GM19372 (cell line): ENCODE results near the gene TRAF4.

Experiments used
- ATAC-seq: cut with Tn5 transposase; IDR thresholded peaks from one replicate; pipeline ENCODE4 v1.9.1; 2021; ENCODE audit warnings: mild to moderate bottlenecking, low read depth, moderate library complexity; ENCODE audit not compliant: unreplicated experiment

The TRAF4 gene

DNA sequence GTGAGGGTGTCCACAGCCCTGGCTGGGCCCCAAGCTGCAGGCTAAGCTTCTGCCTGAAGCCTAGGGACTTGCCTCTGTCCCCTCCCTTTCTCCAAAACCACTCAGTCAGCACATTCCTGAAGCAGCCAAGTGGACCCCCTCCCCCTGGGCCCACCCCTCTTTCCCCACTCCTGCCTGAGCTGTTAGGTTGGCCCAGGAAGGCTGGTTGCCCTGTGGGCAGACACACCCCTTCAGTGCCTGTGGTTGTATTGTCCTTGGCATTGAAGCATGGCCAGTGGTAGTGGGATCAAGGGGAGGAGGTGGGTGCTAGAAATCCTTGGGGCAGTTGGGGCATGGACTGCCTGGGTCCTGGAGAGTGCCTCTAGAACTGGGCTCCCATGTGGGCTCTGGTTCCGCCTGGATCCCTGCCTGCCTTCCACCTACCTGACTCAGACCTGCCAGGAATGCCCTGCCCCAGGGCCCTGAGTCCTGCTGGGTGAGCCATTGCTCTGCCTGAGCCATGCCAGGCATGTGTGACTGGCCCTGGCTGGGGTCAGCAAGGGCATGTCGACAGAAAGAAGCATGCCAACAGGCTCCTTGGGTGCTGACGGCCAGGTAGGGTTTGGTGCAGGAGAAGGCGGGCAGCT lies 2.1 kb downstream of the TRAF4 start:
- ATAC-seq: no peak

DNA sequence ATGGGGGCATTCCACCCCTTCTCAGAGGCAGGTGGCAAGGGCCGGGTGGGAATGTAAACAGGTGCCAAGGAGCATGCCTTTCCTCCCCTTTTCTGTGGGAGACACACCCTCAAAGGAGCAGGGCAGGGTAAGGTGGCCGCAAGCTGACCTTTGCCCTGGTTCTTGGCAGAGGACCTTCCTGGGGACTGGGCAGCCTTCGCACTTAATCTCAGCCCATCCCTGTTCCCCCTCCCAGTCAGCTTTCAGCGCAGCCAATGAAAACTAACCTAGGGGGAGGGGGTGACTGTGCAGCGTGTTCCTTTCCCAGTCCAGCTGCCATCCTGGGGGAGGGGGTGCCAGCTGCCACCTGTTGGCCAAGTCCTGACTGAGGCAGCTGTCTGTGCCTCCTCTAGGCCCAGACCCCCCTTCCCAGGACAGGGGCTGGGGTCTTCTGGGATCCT lies 2.8 kb downstream of the TRAF4 start:
- ATAC-seq: no peak

DNA sequence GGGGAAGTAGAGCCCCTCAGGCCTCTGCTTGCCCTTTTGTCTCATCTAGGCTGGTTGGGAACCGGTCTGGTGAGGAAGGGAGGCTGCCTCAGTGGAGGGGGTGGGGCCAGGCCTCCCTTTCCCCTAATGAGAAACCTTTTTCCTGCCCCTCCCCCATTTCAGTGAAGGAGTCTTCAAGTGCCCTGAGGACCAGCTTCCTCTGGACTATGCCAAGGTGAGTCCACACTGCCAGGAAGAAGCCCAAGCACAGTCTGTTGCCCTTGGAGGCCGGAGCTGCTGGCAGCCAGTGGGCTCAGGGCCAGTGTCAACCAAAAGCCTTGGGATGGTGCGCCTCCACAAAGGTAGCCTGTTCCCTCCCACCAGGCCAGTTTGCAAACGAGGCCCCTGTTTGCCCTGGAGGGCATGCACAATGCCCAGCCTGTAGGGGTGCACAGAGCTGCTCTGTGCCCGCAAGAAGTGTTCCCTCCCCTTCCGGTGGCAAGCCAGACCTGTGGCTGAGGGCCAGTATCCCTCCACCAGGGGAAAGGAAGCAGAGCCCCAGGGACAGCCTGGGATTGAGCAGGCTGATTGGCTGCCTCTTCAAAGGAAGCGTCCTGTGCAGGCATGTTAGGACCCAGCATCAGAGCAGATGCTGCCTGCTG lies 3.4 kb downstream of the TRAF4 start:
- ATAC-seq: no peak

DNA sequence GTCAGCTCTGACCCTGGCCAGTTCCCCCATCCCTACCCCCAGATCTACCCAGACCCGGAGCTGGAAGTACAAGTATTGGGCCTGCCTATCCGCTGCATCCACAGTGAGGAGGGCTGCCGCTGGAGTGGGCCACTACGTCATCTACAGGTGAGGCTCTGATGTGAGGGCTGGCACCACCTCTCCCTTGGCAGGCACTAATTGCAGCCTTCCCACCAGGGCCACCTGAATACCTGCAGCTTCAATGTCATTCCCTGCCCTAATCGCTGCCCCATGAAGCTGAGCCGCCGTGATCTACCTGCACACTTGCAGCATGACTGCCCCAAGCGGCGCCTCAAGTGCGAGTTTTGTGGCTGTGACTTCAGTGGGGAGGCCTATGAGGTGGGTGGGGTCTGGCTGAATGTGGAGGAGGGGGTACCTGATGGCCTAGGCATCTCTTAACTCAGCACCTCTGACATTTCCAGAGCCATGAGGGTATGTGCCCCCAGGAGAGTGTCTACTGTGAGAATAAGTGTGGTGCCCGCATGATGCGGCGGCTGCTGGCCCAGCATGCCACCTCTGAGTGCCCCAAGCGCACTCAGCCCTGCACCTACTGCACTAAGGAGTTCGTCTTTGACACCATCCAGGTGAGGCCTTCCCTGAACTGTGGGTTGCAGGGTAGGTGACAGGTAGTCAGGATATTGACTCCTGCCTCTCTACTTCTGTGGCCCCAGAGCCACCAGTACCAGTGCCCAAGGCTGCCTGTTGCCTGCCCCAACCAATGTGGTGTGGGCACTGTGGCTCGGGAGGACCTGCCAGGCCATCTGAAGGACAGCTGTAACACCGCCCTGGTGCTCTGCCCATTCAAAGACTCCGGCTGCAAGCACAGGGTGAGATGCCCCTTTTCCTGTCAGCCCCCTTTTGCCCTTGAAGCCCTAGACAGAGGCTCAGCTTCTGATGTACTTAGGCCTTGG lies 4.3 kb downstream of the TRAF4 start:
- ATAC-seq: no peak

- no peak for ATAC-seq
Measured at GRCh38 chr17:28748852-28749515, 5.2 kb downstream of the TRAF4 start.

- ATAC-seq: no peak
Measured at GRCh38 chr17:28749516-28750177, 5.8 kb downstream of the TRAF4 start.

GRCh38 chr17:28750178-28751047 lies 6.6 kb downstream of the TRAF4 start:
- peak; percentile 75 for ATAC-seq

DNA sequence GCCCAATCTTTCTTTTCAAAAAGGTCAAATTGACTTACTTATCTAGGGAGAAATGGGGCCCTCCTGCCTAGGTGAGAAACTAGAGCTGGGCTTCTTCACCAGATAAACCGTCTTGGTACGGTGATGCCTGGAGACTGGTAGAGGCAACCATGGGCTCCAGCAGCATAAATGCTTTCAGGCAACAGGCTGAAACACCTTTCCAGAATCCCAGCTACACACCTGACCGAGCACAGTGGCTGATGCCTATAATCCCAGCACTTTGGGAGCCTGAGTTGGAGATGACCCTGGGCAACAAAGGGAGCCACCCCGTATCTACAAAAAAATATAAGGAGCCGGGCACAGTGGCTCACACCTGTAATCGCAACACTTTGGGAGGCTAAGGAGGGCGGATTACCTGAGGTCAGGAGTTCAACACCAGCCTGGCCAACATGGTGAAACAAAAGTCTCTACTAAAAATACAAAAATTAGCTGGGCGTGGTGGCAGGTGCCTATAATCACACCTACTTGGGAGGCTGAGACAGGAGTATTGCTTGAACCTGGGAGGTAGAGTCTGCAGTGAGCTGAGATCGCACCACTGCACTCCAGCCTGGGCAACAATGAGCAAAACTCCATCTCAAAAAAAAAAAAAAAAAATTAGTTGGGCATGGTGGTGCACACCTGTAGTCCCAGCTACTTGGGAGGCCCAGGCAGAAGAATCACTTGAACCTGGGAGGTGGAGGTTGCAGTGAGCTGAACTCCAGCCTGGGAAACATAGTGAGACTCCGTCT lies 8.0 kb downstream of the TRAF4 start:
- no peak for ATAC-seq

GRCh38 chr17:28755486-28755885 lies 11.7 kb downstream of the TRAF4 start:
- no peak for ATAC-seq

DNA sequence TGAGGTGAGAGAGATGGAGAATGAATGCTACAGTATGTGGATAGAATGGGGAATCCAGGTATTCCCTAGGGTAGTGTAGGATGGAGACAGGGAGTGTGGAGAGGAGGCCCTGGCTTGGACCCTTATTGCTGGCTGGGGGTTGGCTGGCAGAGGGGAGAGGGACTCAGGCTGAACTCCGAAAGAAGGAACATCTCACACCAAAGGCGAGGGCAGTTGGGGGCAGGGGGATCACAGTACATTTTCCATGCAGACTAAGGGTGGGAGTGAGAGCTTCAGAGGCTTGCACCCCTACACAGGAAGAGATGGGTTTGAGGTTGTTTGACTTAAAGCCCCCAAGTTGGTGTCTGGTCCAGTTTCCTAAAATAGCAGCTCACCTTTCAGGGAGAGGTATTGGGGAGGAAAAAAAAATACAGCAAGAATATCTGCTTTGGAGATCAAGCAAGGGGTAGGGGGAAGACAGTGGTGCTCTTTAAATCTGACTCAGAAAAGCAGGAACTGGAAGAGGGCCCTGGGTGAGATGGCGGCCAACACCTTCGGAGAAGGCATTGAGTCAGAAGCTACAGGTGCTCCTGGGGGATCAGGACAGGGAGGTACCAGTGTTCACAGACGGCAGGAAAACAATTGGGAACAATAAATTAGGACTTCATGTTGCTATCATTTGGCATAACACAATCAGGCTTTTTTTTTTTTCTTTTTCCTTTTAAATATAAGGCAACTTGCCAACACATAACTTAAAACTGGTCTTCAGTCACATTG lies 12.4 kb downstream of the TRAF4 start:
- no peak for ATAC-seq

DNA sequence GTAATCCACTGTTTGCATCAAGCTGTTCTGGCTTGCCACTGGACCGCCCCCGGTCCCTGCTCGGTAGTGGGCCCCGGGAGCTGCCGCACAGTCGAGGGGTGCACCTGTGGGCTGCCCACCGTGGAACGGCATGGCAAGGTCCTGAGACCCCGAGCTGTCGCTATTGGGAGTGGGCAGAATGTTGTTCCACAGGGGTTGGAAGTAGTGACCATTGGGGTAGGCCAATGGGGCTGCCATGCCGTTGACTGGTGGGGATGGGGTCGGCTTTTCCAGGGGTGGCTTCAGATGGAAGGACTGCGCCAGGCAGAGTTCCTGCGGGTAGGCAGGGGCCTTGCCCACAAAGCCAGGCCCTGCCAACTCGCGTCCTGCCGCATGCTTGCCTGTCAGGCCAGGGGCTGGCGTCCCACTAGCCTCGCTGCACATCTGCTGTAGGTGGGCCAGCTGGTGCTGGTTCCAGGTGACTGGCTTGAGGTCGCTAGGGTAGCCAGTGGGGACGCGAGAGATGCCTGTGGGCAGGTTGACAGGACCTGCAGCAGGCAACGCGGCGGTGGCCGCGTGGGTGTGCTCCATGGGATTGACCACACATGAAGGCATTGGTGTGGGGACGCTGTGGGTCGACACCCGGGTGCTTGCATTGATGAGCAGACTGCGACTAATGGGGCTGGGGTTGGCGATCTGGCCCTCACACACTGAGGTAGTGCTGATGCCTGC lies 14.8 kb downstream of the TRAF4 start:
- ATAC-seq: no peak

GRCh38 chr17:28759256-28759865 lies 15.6 kb downstream of the TRAF4 start:
- no peak for ATAC-seq

DNA sequence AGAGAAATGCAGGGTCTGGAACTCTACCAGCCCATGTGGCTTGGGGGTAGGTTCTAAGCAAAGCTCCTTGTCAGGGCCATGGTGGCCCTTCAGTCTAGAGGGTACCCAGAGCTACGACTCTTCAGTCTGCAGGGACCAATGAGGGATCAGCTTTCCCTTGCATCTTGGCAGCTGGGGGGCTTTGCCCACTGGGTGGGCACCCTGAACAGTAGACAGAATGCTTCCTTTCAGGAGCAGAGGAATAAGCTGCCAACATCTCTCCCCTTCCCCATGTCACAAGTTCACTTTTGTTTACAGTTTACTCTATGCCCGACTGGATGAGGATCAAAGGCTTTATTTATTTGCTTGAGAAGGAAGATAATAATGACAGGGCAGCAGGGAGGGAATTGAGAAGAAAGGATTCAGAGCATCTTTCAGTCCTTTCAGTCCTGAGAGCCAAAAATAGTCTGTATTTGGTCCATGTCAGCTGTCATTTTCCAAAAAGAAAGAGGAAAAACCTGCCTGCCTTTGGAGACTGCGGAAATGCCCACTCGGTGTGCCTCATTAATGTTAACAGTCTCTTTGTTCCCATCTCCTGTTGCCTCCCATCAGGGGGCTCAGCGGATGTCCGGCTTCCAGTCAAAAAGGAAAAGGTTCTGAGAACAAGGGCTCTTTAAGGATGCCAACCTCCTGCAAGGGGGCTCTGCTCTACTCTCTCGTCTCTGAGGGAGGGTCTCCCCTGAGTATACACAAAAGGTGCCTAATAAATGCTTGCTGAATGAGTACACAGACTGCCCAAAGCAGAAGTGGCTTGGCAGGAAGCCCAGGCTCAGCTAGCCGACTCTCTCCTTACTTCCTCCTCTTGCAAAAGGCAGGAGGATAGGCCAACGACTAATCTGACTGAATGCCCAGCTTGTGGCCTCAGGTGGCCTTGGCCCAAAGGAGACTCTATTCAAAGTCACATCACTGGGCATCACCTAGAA lies 17.1 kb downstream of the TRAF4 start:
- ATAC-seq: no peak

DNA sequence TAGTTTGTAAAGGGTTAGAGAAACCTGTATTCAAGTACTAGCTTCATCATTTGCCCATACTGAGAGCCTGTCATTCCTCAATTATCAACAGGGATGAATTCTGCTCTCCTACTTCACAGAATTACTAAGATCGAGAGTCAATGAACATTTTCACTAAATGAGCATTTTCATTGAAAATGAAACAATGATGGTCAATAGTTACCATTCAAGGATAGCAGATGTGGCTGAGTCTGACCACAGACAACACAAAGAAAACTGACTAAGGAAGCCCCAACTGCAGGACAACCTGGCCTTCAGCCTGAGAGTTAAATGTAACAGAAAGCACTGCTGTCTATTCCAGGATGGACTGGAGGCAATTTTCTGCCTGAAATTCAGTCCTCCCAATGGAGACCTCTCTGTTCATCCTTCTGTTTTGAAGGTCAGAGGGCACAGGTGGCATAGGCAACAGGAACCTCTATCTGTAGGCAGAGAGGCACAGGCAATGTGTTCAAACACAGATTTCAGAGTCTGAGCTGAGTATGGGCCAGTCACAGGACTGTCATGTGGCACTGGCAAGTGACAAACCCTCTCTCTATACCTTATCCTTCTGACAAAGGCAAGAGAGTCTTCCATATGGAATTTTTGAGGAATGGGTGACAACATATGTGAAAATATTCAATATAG lies 19.5 kb downstream of the TRAF4 start:
- ATAC-seq: no peak

GRCh38 chr17:28763804-28764266 lies 20.0 kb downstream of the TRAF4 start:
- ATAC-seq: no peak
